Duodenal mucosa (tissue), 2 donors: ENCODE data around the gene EPB41L2.

Experiments used
- H3K27ac ChIP-seq: one replicate; pipeline ENCODE4 v1.7.0; 2013; ENCODE audit warnings: low read depth, low read length
- H3K27me3 ChIP-seq, 2 donors: one replicate each; pipeline ENCODE4 v1.7.0; 2013; ENCODE audit warnings: low read length in 2 of 2, control low read depth in 1 of 2; ENCODE audit not compliant: insufficient read depth in 2 of 2, control insufficient read depth in 1 of 2
- H3K36me3 ChIP-seq, 2 donors: one replicate each; pipeline ENCODE4 v1.7.0; 2013; ENCODE audit warnings: low read length in 2 of 2, control low read depth in 1 of 2; ENCODE audit not compliant: insufficient read depth in 2 of 2, control insufficient read depth in 1 of 2
- H3K4me1 ChIP-seq, 2 donors: one replicate each; pipeline ENCODE4 v1.7.0; 2013; ENCODE audit warnings: low read length in 2 of 2, control low read depth in 1 of 2; ENCODE audit not compliant: insufficient read depth in 2 of 2, control insufficient read depth in 1 of 2
- H3K4me3 ChIP-seq, 2 donors: one replicate each; pipeline ENCODE4 v1.7.0; 2013; ENCODE audit warnings: low read length in 2 of 2, low read depth in 1 of 2
- H3K9ac ChIP-seq, 2 donors: one replicate each; pipeline ENCODE4 v1.7.0; 2013; ENCODE audit warnings: low read length in 2 of 2, low read depth in 1 of 2
- H3K9me3 ChIP-seq, 2 donors: one replicate each; pipeline ENCODE4 v1.7.0; 2013; ENCODE audit warnings: low read length in 2 of 2, control low read depth in 1 of 2; ENCODE audit not compliant: control insufficient read depth in 1 of 2

EPB41L2 gene

GRCh38 chr6:130969791-130970491 lies 93.1 kb downstream of the EPB41L2 start:
- Histone ChIP-seq H3K27ac (no peak overlapping the region), H3K36me3 (no peaks in the 10 kb centered on the region), H3K4me3 (peak overlapping the region; percentile 1 to 46), H3K4me1 (peaks cover 0 to 14% of the 10 kb centered on the region in 2 donors), H3K9me3 (no peaks in the 10 kb centered on the region), H3K27me3 (no peaks in the 10 kb centered on the region), H3K9ac (no peak overlapping the region)

- no peak overlapping the region for H3K27ac ChIP-seq
- H3K9me3 ChIP-seq: no peaks in the 10 kb centered on the region
- H3K4me1 ChIP-seq: peaks cover 0 to 14% of the 10 kb centered on the region in 2 donors
- no peak overlapping the region for H3K9ac ChIP-seq
- H3K36me3 ChIP-seq: no peaks in the 10 kb centered on the region
- no peaks in the 10 kb centered on the region for H3K27me3 ChIP-seq
- peak overlapping the region; percentile 1 to 46 for H3K4me3 ChIP-seq
Measured at GRCh38 chr6:130969166-130969565, 93.9 kb downstream of the EPB41L2 start.

- H3K4me3 ChIP-seq: peak overlapping the region in 1 of 2 donors; percentile 46
- H3K4me1 ChIP-seq: peaks cover 0 to 14% of the 10 kb centered on the region in 2 donors
- H3K27me3 ChIP-seq: no peaks in the 10 kb centered on the region
- no peak overlapping the region for H3K9ac ChIP-seq
- no peak overlapping the region for H3K27ac ChIP-seq
- H3K9me3 ChIP-seq: no peaks in the 10 kb centered on the region
- no peaks in the 10 kb centered on the region for H3K36me3 ChIP-seq
Measured at GRCh38 chr6:130968476-130968875, 94.6 kb downstream of the EPB41L2 start.

- Histone ChIP-seq H3K9ac (no peak overlapping the region), H3K36me3 (no peaks in the 10 kb centered on the region), H3K4me3 (peak overlapping the region in 1 of 2 donors; percentile 5), H3K4me1 (peaks cover 0 to 14% of the 10 kb centered on the region in 2 donors), H3K27me3 (no peaks in the 10 kb centered on the region), H3K9me3 (no peaks in the 10 kb centered on the region), H3K27ac (no peak overlapping the region)
Measured at GRCh38 chr6:130967502-130968445, 95.3 kb downstream of the EPB41L2 start.

- Histone ChIP-seq H3K4me1 (peaks cover 0 to 14% of the 10 kb centered on the region in 2 donors), H3K36me3 (no peaks in the 10 kb centered on the region), H3K4me3 (no peak overlapping the region), H3K27ac (no peak overlapping the region), H3K9ac (no peak overlapping the region), H3K27me3 (no peaks in the 10 kb centered on the region), H3K9me3 (no peaks in the 10 kb centered on the region)
Measured at GRCh38 chr6:130966344-130966980, 96.6 kb downstream of the EPB41L2 start.

GRCh38 chr6:130965656-130966055 lies 97.4 kb downstream of the EPB41L2 start:
- H3K9ac ChIP-seq: no peak overlapping the region
- H3K27me3 ChIP-seq: no peaks in the 10 kb centered on the region
- no peak overlapping the region for H3K27ac ChIP-seq
- H3K9me3 ChIP-seq: no peaks in the 10 kb centered on the region
- H3K36me3 ChIP-seq: no peaks in the 10 kb centered on the region
- no peak overlapping the region for H3K4me3 ChIP-seq
- H3K4me1 ChIP-seq: peaks cover 0 to 14% of the 10 kb centered on the region in 2 donors

- no peak overlapping the region for H3K4me3 ChIP-seq
- H3K9me3 ChIP-seq: no peaks in the 10 kb centered on the region
- H3K4me1 ChIP-seq: peaks cover 0 to 12% of the 10 kb centered on the region in 2 donors
- no peaks in the 10 kb centered on the region for H3K27me3 ChIP-seq
- H3K36me3 ChIP-seq: no peaks in the 10 kb centered on the region
- no peak overlapping the region for H3K27ac ChIP-seq
- no peak overlapping the region for H3K9ac ChIP-seq
Measured at GRCh38 chr6:130964808-130965604, 98.0 kb downstream of the EPB41L2 start.

- peaks cover 0 to 5% of the 10 kb centered on the region in 2 donors for H3K4me1 ChIP-seq
- H3K27me3 ChIP-seq: no peaks in the 10 kb centered on the region
- H3K9ac ChIP-seq: no peak overlapping the region
- H3K27ac ChIP-seq: no peak overlapping the region
- no peak overlapping the region for H3K4me3 ChIP-seq
- no peaks in the 10 kb centered on the region for H3K9me3 ChIP-seq
- no peaks in the 10 kb centered on the region for H3K36me3 ChIP-seq
Measured at GRCh38 chr6:130964289-130964688, 98.8 kb downstream of the EPB41L2 start.

- Histone ChIP-seq H3K36me3 (no peaks in the 10 kb centered on the region), H3K4me1 (no peaks in the 10 kb centered on the region), H3K9ac (no peak overlapping the region), H3K4me3 (no peak overlapping the region), H3K27me3 (no peaks in the 10 kb centered on the region), H3K27ac (no peak overlapping the region), H3K9me3 (no peaks in the 10 kb centered on the region)
Measured at GRCh38 chr6:130962966-130963365, 100.1 kb downstream of the EPB41L2 start.
